ENCODE results near the gene HINT1. TPM values are rescaled to one million over a fixed set of nuclear protein-coding genes. Genes with fewer than 3 reads are reported as not detected.

The HINT1 gene
- total RNA-seq, 2 donors from 2014 or later: 269 to 288 TPM

GRCh38 chr5:131110256-131110594, 54.8 kb downstream of the HINT1 start:
- intact Hi-C loops (cut with DNase I): loop anchor here (2.0 kb wide), 1 partner anchor 239 kb away; no protein-coding TSS in a partner anchor
- H3K9me3 ChIP-seq: no peaks in the 10 kb centered on the region
- no peak overlapping the region for H3K4me3 ChIP-seq
- TF ChIP-seq, protein P1, sequence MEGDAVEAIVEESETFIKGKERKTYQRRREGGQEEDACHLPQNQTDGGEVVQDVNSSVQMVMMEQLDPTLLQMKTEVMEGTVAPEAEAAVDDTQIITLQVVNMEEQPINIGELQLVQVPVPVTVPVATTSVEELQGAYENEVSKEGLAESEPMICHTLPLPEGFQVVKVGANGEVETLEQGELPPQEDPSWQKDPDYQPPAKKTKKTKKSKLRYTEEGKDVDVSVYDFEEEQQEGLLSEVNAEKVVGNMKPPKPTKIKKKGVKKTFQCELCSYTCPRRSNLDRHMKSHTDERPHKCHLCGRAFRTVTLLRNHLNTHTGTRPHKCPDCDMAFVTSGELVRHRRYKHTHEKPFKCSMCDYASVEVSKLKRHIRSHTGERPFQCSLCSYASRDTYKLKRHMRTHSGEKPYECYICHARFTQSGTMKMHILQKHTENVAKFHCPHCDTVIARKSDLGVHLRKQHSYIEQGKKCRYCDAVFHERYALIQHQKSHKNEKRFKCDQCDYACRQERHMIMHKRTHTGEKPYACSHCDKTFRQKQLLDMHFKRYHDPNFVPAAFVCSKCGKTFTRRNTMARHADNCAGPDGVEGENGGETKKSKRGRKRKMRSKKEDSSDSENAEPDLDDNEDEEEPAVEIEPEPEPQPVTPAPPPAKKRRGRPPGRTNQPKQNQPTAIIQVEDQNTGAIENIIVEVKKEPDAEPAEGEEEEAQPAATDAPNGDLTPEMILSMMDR (IDR thresholded peaks at IDR 0.05): no peak
- H3K9ac ChIP-seq (ENCODE audit: low read depth in 2 of 2, low read length in 2 of 2): no peak overlapping the region
- no peaks in the 10 kb centered on the region for H3K4me1 ChIP-seq
- DNase-seq: no peak
- H3K27ac ChIP-seq: no peak overlapping the region
- no peaks in the 10 kb centered on the region for H3K27me3 ChIP-seq
- H3K36me3 ChIP-seq: no peaks in the 10 kb centered on the region

GRCh38 chr5:131109540-131110255, 55.4 kb downstream of the HINT1 start:
- Histone ChIP-seq H3K4me3 (no peak overlapping the region), H3K27me3 (no peaks in the 10 kb centered on the region), H3K4me1 (no peaks in the 10 kb centered on the region), H3K9me3 (no peaks in the 10 kb centered on the region), H3K9ac (ENCODE audit: low read depth in 2 of 2, low read length in 2 of 2) (no peak overlapping the region), H3K27ac (no peak overlapping the region), H3K36me3 (no peaks in the 10 kb centered on the region)
- intact Hi-C loops (cut with DNase I): loop anchor here (2.0 kb wide), 1 partner anchor 239 kb away; no protein-coding TSS in a partner anchor
- TF ChIP-seq, protein P1 (IDR thresholded peaks at IDR 0.05): peak; percentile 61
- peak; percentile 38 for DNase-seq

Other genes with a start within 250 kb of the HINT1 start
- 10 to 100 TPM; 12.1 TPM for gene LYRM7, start 5.7 kb upstream of the HINT1 start, total RNA-seq
- 100 to 1,000 TPM in 1 of 2 donors, 10 to 100 TPM in 1; 74.2 to 110 TPM for gene CDC42SE2, start 98.8 kb upstream of the HINT1 start, total RNA-seq

Measured in colonic mucosa (tissue), 4 donors.